HL-60 (cell line): ENCODE results near the gene RAET1E.

Source experiments
- GABPA ChIP-seq: IDR thresholded peaks from 2 replicates; pipeline ENCODE4 v1.6.1; 2012; ENCODE audit warnings: low read depth
- POLR2AphosphoS5 ChIP-seq: IDR thresholded peaks from 2 replicates; pipeline ENCODE4 v1.6.1; 2012; ENCODE audit warnings: low read depth
- SPI1 ChIP-seq: IDR thresholded peaks from 2 replicates; pipeline ENCODE4 v1.6.1; 2012; ENCODE audit warnings: low read depth, mild to moderate bottlenecking, borderline replicate concordance
- TF ChIP-seq, protein P1 (sequence below): IDR thresholded peaks from one replicate; pipeline ENCODE4 v1.5.1; 2011; ENCODE audit warnings: low read length, control low read depth, inconsistent platforms; ENCODE audit not compliant: insufficient read depth
- TF ChIP-seq, protein P2 (sequence below): IDR thresholded peaks from 2 replicates; pipeline ENCODE4 v1.6.1; 2012; ENCODE audit warnings: low read depth; ENCODE audit not compliant: insufficient replicate concordance

DNA sequence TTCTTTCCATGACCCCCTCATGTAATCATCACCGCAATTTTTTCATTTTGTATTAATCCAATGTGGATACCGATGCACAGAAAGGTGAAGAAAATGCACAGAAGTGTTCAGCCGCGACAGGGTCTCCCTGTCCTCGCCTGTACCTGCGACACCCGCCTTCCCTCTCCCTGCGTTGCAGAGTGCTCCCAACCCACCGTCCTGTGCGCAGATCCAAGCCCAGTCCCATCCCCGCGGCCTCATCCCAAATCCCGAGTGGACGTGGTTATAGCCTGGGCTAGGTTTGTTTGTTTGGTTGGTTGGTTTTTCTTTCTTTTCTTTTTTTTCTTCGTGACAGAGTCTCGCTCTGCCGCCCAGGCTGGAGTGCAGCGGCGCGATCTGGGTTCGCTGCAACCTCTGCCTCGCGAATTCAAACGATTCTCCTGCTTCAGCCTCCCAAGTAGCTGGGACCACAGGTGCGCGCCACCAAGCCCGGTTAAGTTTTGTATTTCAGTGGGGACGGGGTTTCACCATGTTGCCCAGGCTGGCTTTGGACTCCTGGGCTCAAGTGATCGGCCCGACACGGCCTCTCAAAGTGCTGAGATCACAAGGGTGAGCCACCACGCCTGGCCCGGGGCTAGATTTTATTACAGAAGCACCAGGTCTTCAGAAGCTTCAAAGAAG lies 25.5 kb upstream of the RAET1E start:
- TF ChIP-seq, protein P1, sequence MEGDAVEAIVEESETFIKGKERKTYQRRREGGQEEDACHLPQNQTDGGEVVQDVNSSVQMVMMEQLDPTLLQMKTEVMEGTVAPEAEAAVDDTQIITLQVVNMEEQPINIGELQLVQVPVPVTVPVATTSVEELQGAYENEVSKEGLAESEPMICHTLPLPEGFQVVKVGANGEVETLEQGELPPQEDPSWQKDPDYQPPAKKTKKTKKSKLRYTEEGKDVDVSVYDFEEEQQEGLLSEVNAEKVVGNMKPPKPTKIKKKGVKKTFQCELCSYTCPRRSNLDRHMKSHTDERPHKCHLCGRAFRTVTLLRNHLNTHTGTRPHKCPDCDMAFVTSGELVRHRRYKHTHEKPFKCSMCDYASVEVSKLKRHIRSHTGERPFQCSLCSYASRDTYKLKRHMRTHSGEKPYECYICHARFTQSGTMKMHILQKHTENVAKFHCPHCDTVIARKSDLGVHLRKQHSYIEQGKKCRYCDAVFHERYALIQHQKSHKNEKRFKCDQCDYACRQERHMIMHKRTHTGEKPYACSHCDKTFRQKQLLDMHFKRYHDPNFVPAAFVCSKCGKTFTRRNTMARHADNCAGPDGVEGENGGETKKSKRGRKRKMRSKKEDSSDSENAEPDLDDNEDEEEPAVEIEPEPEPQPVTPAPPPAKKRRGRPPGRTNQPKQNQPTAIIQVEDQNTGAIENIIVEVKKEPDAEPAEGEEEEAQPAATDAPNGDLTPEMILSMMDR = no peak
- TF ChIP-seq POLR2AphosphoS5 = no peak
- TF ChIP-seq SPI1 = no peak
- TF ChIP-seq, protein P2, sequence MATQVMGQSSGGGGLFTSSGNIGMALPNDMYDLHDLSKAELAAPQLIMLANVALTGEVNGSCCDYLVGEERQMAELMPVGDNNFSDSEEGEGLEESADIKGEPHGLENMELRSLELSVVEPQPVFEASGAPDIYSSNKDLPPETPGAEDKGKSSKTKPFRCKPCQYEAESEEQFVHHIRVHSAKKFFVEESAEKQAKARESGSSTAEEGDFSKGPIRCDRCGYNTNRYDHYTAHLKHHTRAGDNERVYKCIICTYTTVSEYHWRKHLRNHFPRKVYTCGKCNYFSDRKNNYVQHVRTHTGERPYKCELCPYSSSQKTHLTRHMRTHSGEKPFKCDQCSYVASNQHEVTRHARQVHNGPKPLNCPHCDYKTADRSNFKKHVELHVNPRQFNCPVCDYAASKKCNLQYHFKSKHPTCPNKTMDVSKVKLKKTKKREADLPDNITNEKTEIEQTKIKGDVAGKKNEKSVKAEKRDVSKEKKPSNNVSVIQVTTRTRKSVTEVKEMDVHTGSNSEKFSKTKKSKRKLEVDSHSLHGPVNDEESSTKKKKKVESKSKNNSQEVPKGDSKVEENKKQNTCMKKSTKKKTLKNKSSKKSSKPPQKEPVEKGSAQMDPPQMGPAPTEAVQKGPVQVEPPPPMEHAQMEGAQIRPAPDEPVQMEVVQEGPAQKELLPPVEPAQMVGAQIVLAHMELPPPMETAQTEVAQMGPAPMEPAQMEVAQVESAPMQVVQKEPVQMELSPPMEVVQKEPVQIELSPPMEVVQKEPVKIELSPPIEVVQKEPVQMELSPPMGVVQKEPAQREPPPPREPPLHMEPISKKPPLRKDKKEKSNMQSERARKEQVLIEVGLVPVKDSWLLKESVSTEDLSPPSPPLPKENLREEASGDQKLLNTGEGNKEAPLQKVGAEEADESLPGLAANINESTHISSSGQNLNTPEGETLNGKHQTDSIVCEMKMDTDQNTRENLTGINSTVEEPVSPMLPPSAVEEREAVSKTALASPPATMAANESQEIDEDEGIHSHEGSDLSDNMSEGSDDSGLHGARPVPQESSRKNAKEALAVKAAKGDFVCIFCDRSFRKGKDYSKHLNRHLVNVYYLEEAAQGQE = no peak
- no peak for TF ChIP-seq GABPA
